CD14-positive monocyte (primary cell): ENCODE measurements around the gene TTBK1. TPM values are rescaled to one million over a fixed set of nuclear protein-coding genes. Genes with fewer than 3 reads are reported as not detected.

Source experiments
- DNase-seq, 3 donors: peaks; one replicate each; pipeline ENCODE4 v3.0.0-alpha.2; 2011 to 2022
- H2AFZ ChIP-seq: 2 replicates; pipeline ENCODE4 v1.6.0; 2012; ENCODE audit warnings: mild to moderate bottlenecking, low read depth, low read length, inconsistent platforms; ENCODE audit not compliant: insufficient read depth, poor library complexity, severe bottlenecking
- H3K27ac ChIP-seq, 2 donors: 1 replicate in 1 of 2; 2 replicates in 1 of 2; pipeline ENCODE4 v1.5.1; 2012 to 2013; ENCODE audit warnings: low read length in 2 of 2, control low read depth in 1 of 2, inconsistent platforms in 1 of 2, low read depth in 1 of 2, mild to moderate bottlenecking in 1 of 2
- H3K27me3 ChIP-seq, 2 donors: one replicate each; pipeline versions ENCODE4 v1.6.0 to v1.6.1; 2011 to 2013; ENCODE audit warnings: low read length in 2 of 2; ENCODE audit not compliant: control insufficient read depth in 2 of 2, insufficient read depth in 2 of 2
- H3K36me3 ChIP-seq, 2 donors: replicated peaks in 1 of 2; 1 replicate in 1 of 2; 2 replicates in 1 of 2; pipeline versions ENCODE4 v1.5.1 to v1.6.1; 2012 to 2013; ENCODE audit warnings: low read length in 2 of 2, control low read depth in 1 of 2, inconsistent platforms in 1 of 2, mild to moderate bottlenecking in 1 of 2; ENCODE audit not compliant: insufficient read depth in 2 of 2, control insufficient read depth in 1 of 2
- H3K4me1 ChIP-seq, 2 donors: 1 replicate in 1 of 2; 2 replicates in 1 of 2; pipeline versions ENCODE4 v1.5.1 to v1.6.1; 2012 to 2013; ENCODE audit warnings: low read length in 2 of 2, control low read depth in 1 of 2, inconsistent platforms in 1 of 2, mild to moderate bottlenecking in 1 of 2, moderate library complexity in 1 of 2; ENCODE audit not compliant: insufficient read depth in 2 of 2, control insufficient read depth in 1 of 2
- H3K4me2 ChIP-seq: replicated peaks from 2 replicates; pipeline ENCODE3; 2012; ENCODE audit warnings: low read length, moderate library complexity, mild to moderate bottlenecking; ENCODE audit not compliant: poor library complexity, severe bottlenecking; ENCODE audit errors: extremely low read depth
- H3K4me3 ChIP-seq, 3 experiments: fragments of 200-600 bp in 1 of 3; sonication (generic) in 1 of 3; replicated peaks in 1 of 3; 1 replicate in 2 of 3; 2 replicates in 1 of 3; pipeline ENCODE4 v1.5.1; 2011 to 2013; ENCODE audit warnings: low read length in 3 of 3, mild to moderate bottlenecking in 3 of 3, control low read depth in 2 of 3, low read depth in 2 of 3, inconsistent platforms in 1 of 3, moderate library complexity in 1 of 3
- H3K79me2 ChIP-seq: 2 replicates; pipeline ENCODE4 v1.6.0; 2012; ENCODE audit warnings: mild to moderate bottlenecking, control low read depth, inconsistent platforms, low read length, moderate library complexity; ENCODE audit not compliant: insufficient read depth
- H3K9ac ChIP-seq: 2 replicates; pipeline ENCODE4 v1.6.0; 2017; ENCODE audit warnings: low read length, mild to moderate bottlenecking; ENCODE audit not compliant: insufficient read depth, poor library complexity, severe bottlenecking
- H3K9me3 ChIP-seq, 2 donors: replicated peaks in 1 of 2; 1 replicate in 1 of 2; 2 replicates in 1 of 2; pipeline versions ENCODE4 v1.5.1 to v1.6.1; 2012 to 2013; ENCODE audit warnings: low read length in 2 of 2, control low read depth in 1 of 2; ENCODE audit not compliant: control insufficient read depth in 1 of 2, insufficient read depth in 1 of 2
- H4K20me1 ChIP-seq: 2 replicates; pipeline ENCODE4 v1.6.0; 2012; ENCODE audit warnings: mild to moderate bottlenecking, low read length, control low read depth, moderate library complexity; ENCODE audit not compliant: insufficient read depth
- H3K27ac Mint-ChIP-seq, 7 donors: one replicate each; pipeline ENCODE4 v1.8.0; 2020; ENCODE audit warnings: mild to moderate bottlenecking in 7 of 7, mixed read lengths in 7 of 7, moderate library complexity in 6 of 7, inconsistent platforms in 2 of 7
- H3K27me3 Mint-ChIP-seq, 3 donors: one replicate each; pipeline ENCODE4 v1.8.0; 2021 to 2022; ENCODE audit warnings: low read depth in 3 of 3, mild to moderate bottlenecking in 3 of 3, mixed read lengths in 3 of 3, moderate library complexity in 3 of 3, inconsistent platforms in 1 of 3
- H3K36me3 Mint-ChIP-seq, 2 donors: one replicate each; pipeline ENCODE4 v1.8.0; 2020; ENCODE audit warnings: mixed read lengths in 2 of 2, inconsistent platforms in 1 of 2, mild to moderate bottlenecking in 1 of 2
- H3K4me1 Mint-ChIP-seq: one replicate; pipeline ENCODE4 v1.8.0; 2020; ENCODE audit warnings: mild to moderate bottlenecking, mixed read lengths
- H3K4me3 Mint-ChIP-seq, 2 donors: one replicate each; pipeline ENCODE4 v1.8.0; 2020; ENCODE audit warnings: mild to moderate bottlenecking in 2 of 2, mixed read lengths in 2 of 2, moderate library complexity in 1 of 2
- H3K9me3 Mint-ChIP-seq, 7 donors: one replicate each; pipeline ENCODE4 v1.8.0; 2020 to 2022; ENCODE audit warnings: mixed read lengths in 7 of 7, mild to moderate bottlenecking in 6 of 7, moderate library complexity in 6 of 7, inconsistent platforms in 2 of 7
- CTCF ChIP-seq: fragments of 200-600 bp; IDR thresholded peaks from one replicate; pipeline ENCODE4 v1.8.0; 2022; ENCODE audit warnings: antibody characterized with exemption, mild to moderate bottlenecking
- WGBS: methylation state at CpG from one replicate; pipeline ENCODE4 v1.1.5; 2013; ENCODE audit warnings: missing lambda C conversion rate; ENCODE audit not compliant: insufficient coverage; 5-methylcytosine and 5-hydroxymethylcytosine counted together
- intact Hi-C, 2 donors: fragments of 100-400 bp; cut with micrococcal nuclease; formaldehyde crosslinking; loops; one replicate each; pipeline versions ENCODE4 v1.15.0 to v1.15.1; 2023
- polyA plus RNA-seq, 3 donors: library from polyadenylated mRNA; depleted of rRNA in 1 of 3; unstranded in 2 of 3; stranded (reverse) in 1 of 3; fragments of 300-500 nt in 2 of 3; fragments of >200 nt in 1 of 3; fragmentation: Illumina TruSeq in 2 of 3; gene quantifications; 1 replicate in 2 of 3; 2 replicates in 1 of 3; pipeline ENCODE4 v1.2.3, GENCODE V29; 2012 to 2021

The TTBK1 gene
- polyA plus RNA-seq, 3 donors: not detected

GRCh38 chr6:43325876-43326275 is 82.6 kb downstream of the TTBK1 start:
- Histone ChIP-seq H3K9ac (no peak overlapping the region), H3K4me1 (peaks cover 15 to 18% of the 10 kb centered on the region in 2 donors), H3K4me2 (no peak overlapping the region), H3K27me3 (no peaks in the 10 kb centered on the region), H2AFZ (no peak overlapping the region), H3K9me3 (no peaks in the 10 kb centered on the region), H3K79me2 (no peaks in the 10 kb centered on the region), H3K27ac (no peak overlapping the region), H4K20me1 (no peaks in the 10 kb centered on the region), H3K4me3 (no peak overlapping the region), H3K36me3 (no peaks in the 10 kb centered on the region)
- intact Hi-C loops: no loop called here
- Mint-ChIP-seq H3K9me3 (no peaks in the 10 kb centered on the region), H3K36me3 (peaks cover 14 to 21% of the 10 kb centered on the region in 2 donors), H3K4me1 (peaks cover 20% of the 10 kb centered on the region), H3K27me3 (no peaks in the 10 kb centered on the region), H3K27ac (peak overlapping the region in 2 of 7 donors; percentile 41 to 66), H3K4me3 (no peak overlapping the region)
- DNase-seq: no peak
- TF ChIP-seq CTCF: no peak
- WGBS: no CpG with 5 or more reads among the region's 1 CpG

GRCh38 chr6:43328528-43328927 is 85.2 kb downstream of the TTBK1 start:
- Mint-ChIP-seq H3K27ac (no peak overlapping the region), H3K27me3 (no peaks in the 10 kb centered on the region), H3K4me1 (peaks cover 40% of the 10 kb centered on the region), H3K9me3 (no peaks in the 10 kb centered on the region), H3K4me3 (no peak overlapping the region), H3K36me3 (peaks cover 8 to 17% of the 10 kb centered on the region in 2 donors)
- Histone ChIP-seq H3K4me3 (no peak overlapping the region), H3K36me3 (no peaks in the 10 kb centered on the region), H2AFZ (no peak overlapping the region), H3K27me3 (no peaks in the 10 kb centered on the region), H3K4me2 (no peak overlapping the region), H3K4me1 (peaks cover 38 to 43% of the 10 kb centered on the region in 2 donors), H4K20me1 (no peaks in the 10 kb centered on the region), H3K9ac (no peak overlapping the region), H3K27ac (no peak overlapping the region), H3K79me2 (no peaks in the 10 kb centered on the region), H3K9me3 (no peaks in the 10 kb centered on the region)
- no peak for DNase-seq
- intact Hi-C loops: no loop called here
- no CpG with 5 or more reads among the region's 1 CpG for WGBS
- TF ChIP-seq CTCF: no peak
